H1 (cell line): ENCODE measurements around the gene TUBGCP6. TPM values are rescaled to one million over a fixed set of nuclear protein-coding genes. Genes with fewer than 3 reads are reported as not detected.

Experiments used
- CTCF ChIA-PET: fragments of 300-600 bp; sonication (Branson Sonifier 250); formaldehyde crosslinking; loops from one replicate; lab custom pipeline; 2021; ENCODE audit not compliant: partially characterized antibody; lab: Charles Lee
- POLR2A ChIA-PET: fragments of 300-600 bp; sonication (Branson Sonifier 250); formaldehyde crosslinking; loops from one replicate; lab custom pipeline; 2021; ENCODE audit warnings: inconsistent platforms; ENCODE audit not compliant: partially characterized antibody; lab: Charles Lee
- DNase-seq, 2 experiments: peaks; one replicate each; pipeline versions ENCODE4 v3.0.0 to v3.0.0-alpha.2; 2010 to 2022; ENCODE audit warnings: low spot score in 2 of 2, low read depth in 1 of 2, mixed read lengths in 1 of 2
- FAIRE-seq: peaks from 2 replicates; lab custom pipeline; 2011; peaks lifted over from hg19 to GRCh38; lab: Jason Lieb, UNC
- H2AFZ ChIP-seq: 2 replicates; pipeline ENCODE4 v1.8.1; 2012; ENCODE audit warnings: low read length, inconsistent platforms
- H2AK5ac ChIP-seq: 2 replicates; pipeline ENCODE4 v1.6.1; 2013; ENCODE audit warnings: low read depth, low read length
- H2BK120ac ChIP-seq: replicated peaks from 2 replicates; pipeline ENCODE3; 2013; ENCODE audit warnings: low read depth, low read length, inconsistent platforms
- H2BK12ac ChIP-seq: 2 replicates; pipeline ENCODE4 v1.6.1; 2013; ENCODE audit warnings: low read depth, low read length
- H2BK15ac ChIP-seq: 2 replicates; pipeline ENCODE4 v1.6.1; 2013; ENCODE audit warnings: low read length
- H2BK20ac ChIP-seq: 2 replicates; pipeline ENCODE4 v1.6.1; 2013; ENCODE audit warnings: low read length
- H2BK5ac ChIP-seq: 2 replicates; pipeline ENCODE4 v1.6.1; 2013; ENCODE audit warnings: low read depth, low read length
- H3K14ac ChIP-seq: 2 replicates; pipeline ENCODE4 v1.6.1; 2013; ENCODE audit warnings: inconsistent platforms; ENCODE audit not compliant: insufficient read length
- H3K18ac ChIP-seq: 2 replicates; pipeline ENCODE4 v1.6.1; 2013; ENCODE audit warnings: low read length; ENCODE audit errors: extremely low read depth
- H3K23ac ChIP-seq: 2 replicates; pipeline ENCODE4 v1.6.1; 2013; ENCODE audit warnings: inconsistent platforms; ENCODE audit not compliant: insufficient read length
- H3K23me2 ChIP-seq: 2 replicates; pipeline ENCODE4 v1.6.1; 2013; ENCODE audit warnings: low read depth, low read length
- H3K27ac ChIP-seq: 2 replicates; pipeline ENCODE4 v1.6.1; 2011; ENCODE audit warnings: low read depth, low read length, inconsistent platforms
- H3K27me3 ChIP-seq, 4 experiments: replicated peaks in 1 of 4; 1 replicate in 1 of 4; 2 replicates in 3 of 4; pipeline versions ENCODE4 v1.6.1 to v1.8.1; 2011 to 2013; ENCODE audit warnings: low read length in 3 of 4, mild to moderate bottlenecking in 3 of 4, inconsistent platforms in 2 of 4, mixed read lengths in 2 of 4, moderate library complexity in 1 of 4; ENCODE audit not compliant: control insufficient read depth in 3 of 4, insufficient read depth in 3 of 4; ENCODE audit errors: extremely low read depth in 1 of 4
- H3K36me3 ChIP-seq, 4 experiments: 2 replicates each; pipeline versions ENCODE4 v1.6.1 to v1.8.1; 2011 to 2013; ENCODE audit warnings: mild to moderate bottlenecking in 4 of 4, low read length in 3 of 4, moderate library complexity in 2 of 4, control low read depth in 1 of 4, inconsistent platforms in 1 of 4; ENCODE audit not compliant: insufficient read depth in 4 of 4, control insufficient read depth in 2 of 4
- H3K4ac ChIP-seq: replicated peaks from 2 replicates; pipeline ENCODE3; 2013; ENCODE audit warnings: low read length, low read depth, mixed read lengths, inconsistent platforms; ENCODE audit not compliant: insufficient read length
- H3K4me1 ChIP-seq, 4 experiments: replicated peaks in 1 of 4; 1 replicate in 1 of 4; 2 replicates in 3 of 4; pipeline versions ENCODE4 v1.6.1 to v1.8.1; 2011 to 2013; ENCODE audit warnings: low read length in 3 of 4, inconsistent platforms in 2 of 4, mixed read lengths in 1 of 4; ENCODE audit not compliant: insufficient read depth in 4 of 4, control insufficient read depth in 3 of 4
- H3K4me2 ChIP-seq, 2 experiments: 2 replicates each; pipeline versions ENCODE4 v1.6.1 to v1.8.1; 2011 to 2013; ENCODE audit warnings: low read depth in 2 of 2, low read length in 2 of 2, control low read depth in 1 of 2, inconsistent platforms in 1 of 2, mild to moderate bottlenecking in 1 of 2; ENCODE audit not compliant: insufficient read depth in 1 of 2
- H3K4me3 ChIP-seq, 4 experiments: fragments of 200-600, 300-600 bp in 1 of 4; sonication (generic), shearing (Covaris generic), sonication (Bioruptor Twin) in 1 of 4; 2 replicates each; pipeline versions ENCODE4 v1.5.1 to v1.8.1; 2011 to 2016; ENCODE audit warnings: low read length in 4 of 4, low read depth in 3 of 4, control low read depth in 2 of 4, inconsistent platforms in 2 of 4, mild to moderate bottlenecking in 2 of 4, mixed read lengths in 1 of 4, moderate library complexity in 1 of 4; ENCODE audit not compliant: insufficient read depth in 2 of 4; ENCODE audit errors: extremely low read depth in 1 of 4
- H3K56ac ChIP-seq: replicated peaks from 2 replicates; pipeline ENCODE3; 2013; ENCODE audit warnings: low read depth, mild to moderate bottlenecking, mixed read lengths, low read length, inconsistent platforms; ENCODE audit not compliant: insufficient read length
- H3K79me1 ChIP-seq: 2 replicates; pipeline ENCODE4 v1.6.1; 2013; ENCODE audit warnings: low read depth, low read length, control low read depth
- H3K79me2 ChIP-seq, 2 experiments: 2 replicates each; pipeline versions ENCODE4 v1.6.1 to v1.8.1; 2012 to 2013; ENCODE audit warnings: low read length in 2 of 2, mild to moderate bottlenecking in 2 of 2, inconsistent platforms in 1 of 2; ENCODE audit not compliant: insufficient read depth in 2 of 2, control insufficient read depth in 1 of 2
- H3K9ac ChIP-seq, 4 experiments: replicated peaks in 1 of 4; 1 replicate in 1 of 4; 2 replicates in 3 of 4; pipeline versions ENCODE4 v1.6.1 to v1.8.1; 2011 to 2013; ENCODE audit warnings: low read depth in 3 of 4, low read length in 3 of 4, control low read depth in 2 of 4, mild to moderate bottlenecking in 2 of 4, moderate library complexity in 2 of 4, inconsistent platforms in 1 of 4; ENCODE audit errors: extremely low read depth in 1 of 4
- H3K9me3 ChIP-seq, 2 experiments: 2 replicates each; pipeline versions ENCODE4 v1.6.1 to v1.8.1; 2012 to 2013; ENCODE audit warnings: mild to moderate bottlenecking in 2 of 2, moderate library complexity in 2 of 2, control low read depth in 1 of 2, inconsistent platforms in 1 of 2, low read depth in 1 of 2, low read length in 1 of 2, mixed read lengths in 1 of 2; ENCODE audit not compliant: insufficient read depth in 2 of 2
- H4K20me1 ChIP-seq, 2 experiments: replicated peaks in 1 of 2; 2 replicates each; pipeline versions ENCODE3 to v1.8.1; 2011 to 2013; ENCODE audit warnings: inconsistent platforms in 2 of 2, low read length in 2 of 2, mild to moderate bottlenecking in 1 of 2; ENCODE audit not compliant: insufficient read depth in 2 of 2, control insufficient read depth in 1 of 2
- H4K5ac ChIP-seq: 2 replicates; pipeline ENCODE4 v1.6.1; 2013; ENCODE audit warnings: low read length, low read depth, mixed read lengths, inconsistent platforms; ENCODE audit not compliant: insufficient read length
- H4K8ac ChIP-seq: 2 replicates; pipeline ENCODE4 v1.8.0; 2013; ENCODE audit warnings: mild to moderate bottlenecking, moderate library complexity, low read length, inconsistent platforms; ENCODE audit not compliant: insufficient read depth; ENCODE audit errors: extremely low read depth
- H4K91ac ChIP-seq: replicated peaks from 2 replicates; pipeline ENCODE3; 2013; ENCODE audit warnings: low read length, mixed read lengths, inconsistent platforms; ENCODE audit not compliant: insufficient read length
- BRCA1 ChIP-seq: IDR thresholded peaks from 2 replicates; pipeline ENCODE4 v1.6.1; 2012; ENCODE audit warnings: low read depth, low read length, improper control_type of control experiment
- CEBPB ChIP-seq: IDR thresholded peaks from 2 replicates; pipeline ENCODE4 v1.6.1; 2012; ENCODE audit warnings: low read depth, low read length
- EGR1 ChIP-seq: IDR thresholded peaks from 2 replicates; pipeline ENCODE4 v1.6.1; 2011; ENCODE audit warnings: low read depth, low read length, borderline replicate concordance
- NANOG ChIP-seq: IDR thresholded peaks from 2 replicates; pipeline ENCODE4 v1.6.1; 2011; ENCODE audit warnings: low read length, low read depth, mild to moderate bottlenecking, inconsistent platforms; ENCODE audit not compliant: insufficient read depth, poor library complexity, severe bottlenecking
- RBBP5 ChIP-seq: IDR thresholded peaks from 2 replicates; pipeline ENCODE4 v1.7.1; 2012; ENCODE audit warnings: low read depth, mild to moderate bottlenecking, inconsistent platforms, low read length, moderate library complexity, borderline replicate concordance
- SIN3A ChIP-seq, 2 experiments: IDR thresholded peaks in 1 of 2; conservative IDR thresholded peaks in 1 of 2; 2 replicates each; pipeline ENCODE4 v1.6.1; 2011 to 2012; ENCODE audit warnings: low read length in 2 of 2, improper control_type of control experiment in 1 of 2, low read depth in 1 of 2, mild to moderate bottlenecking in 1 of 2
- SP1 ChIP-seq: IDR thresholded peaks from 2 replicates; pipeline ENCODE4 v1.6.1; 2011; ENCODE audit warnings: low read depth, low read length
- SUZ12 ChIP-seq: fragments of 200-600 bp; sonication (generic); IDR thresholded peaks from 2 replicates; pipeline ENCODE4 v1.6.1; 2012; ENCODE audit warnings: mild to moderate bottlenecking, inconsistent platforms, low read length, moderate library complexity, mixed read lengths
- TAF7 ChIP-seq: optimal IDR thresholded peaks from 2 replicates; pipeline ENCODE3; 2011; ENCODE audit warnings: low read depth, mild to moderate bottlenecking, inconsistent platforms, low read length, moderate library complexity, borderline replicate concordance
- TBP ChIP-seq: IDR thresholded peaks from 2 replicates; pipeline ENCODE4 v1.6.1; 2011; ENCODE audit warnings: low read depth, low read length, improper control_type of control experiment
- YY1 ChIP-seq: IDR thresholded peaks from 2 replicates; pipeline ENCODE4 v1.6.1; 2011; ENCODE audit warnings: low read depth, mild to moderate bottlenecking, low read length
- ZNF274 ChIP-seq: IDR thresholded peaks from 2 replicates; pipeline ENCODE4 v1.7.0; 2012; ENCODE audit warnings: low read length, borderline replicate concordance; ENCODE audit errors: extremely low read depth
- WGBS, 2 experiments: shearing (Covaris generic) in 1 of 2; methylation state at CpG; one replicate each; pipeline versions ENCODE4 v1.1.6 to v1.1.7; 2013 to 2015; ENCODE audit warnings: low lambda C conversion rate in 2 of 2, mixed read lengths in 2 of 2, inconsistent platforms in 1 of 2, low coverage in 1 of 2, missing lambda C conversion rate in 1 of 2; ENCODE audit not compliant: insufficient replicate concordance in 2 of 2, insufficient coverage in 1 of 2, insufficient read length in 1 of 2; ENCODE audit errors: extremely low coverage in 1 of 2, missing lambda C conversion rate in 1 of 2; 5-methylcytosine and 5-hydroxymethylcytosine counted together
- polyA plus RNA-seq, 7 experiments: library from polyadenylated mRNA; depleted of rRNA in 3 of 7; stranded (reverse) in 5 of 7; unstranded in 2 of 7; fragments of >200 nt in 5 of 7; fragments of 200-250 nt in 2 of 7; gene quantifications; 1 replicate in 5 of 7; 2 replicates in 1 of 7; 4 replicates in 1 of 7; pipeline versions ENCODE4 v1.2.1 to v1.2.3, GENCODE V29; 2011 to 2013; ENCODE audit warnings: missing spikeins in 2 of 7, mixed read lengths in 2 of 7
- total RNA-seq: library from RNA; stranded (reverse); fragmentation: NEBNext Ultra II Directional; extraction: Animal tissue kit (Norgen Biotek cat#: 25700); gene quantifications from 2 replicates; pipeline ENCODE4 v1.2.1, GENCODE V29; 2021
- TF ChIP-seq, protein P1 (sequence below): IDR thresholded peaks from 2 replicates; pipeline ENCODE4 v1.6.1; 2012; ENCODE audit warnings: inconsistent platforms
- TF ChIP-seq, protein P2 (sequence below): IDR thresholded peaks from 2 replicates; pipeline ENCODE4 v1.6.1; 2011; ENCODE audit warnings: low read depth, mild to moderate bottlenecking, low read length; ENCODE audit not compliant: insufficient read depth

TUBGCP6 gene
- total and polyA plus RNA-seq, 2 of the 8 experiments (the other 6 are each of a cell fraction or from before 2014, with no cell fraction given) = 24.2 to 24.7 TPM

DNA sequence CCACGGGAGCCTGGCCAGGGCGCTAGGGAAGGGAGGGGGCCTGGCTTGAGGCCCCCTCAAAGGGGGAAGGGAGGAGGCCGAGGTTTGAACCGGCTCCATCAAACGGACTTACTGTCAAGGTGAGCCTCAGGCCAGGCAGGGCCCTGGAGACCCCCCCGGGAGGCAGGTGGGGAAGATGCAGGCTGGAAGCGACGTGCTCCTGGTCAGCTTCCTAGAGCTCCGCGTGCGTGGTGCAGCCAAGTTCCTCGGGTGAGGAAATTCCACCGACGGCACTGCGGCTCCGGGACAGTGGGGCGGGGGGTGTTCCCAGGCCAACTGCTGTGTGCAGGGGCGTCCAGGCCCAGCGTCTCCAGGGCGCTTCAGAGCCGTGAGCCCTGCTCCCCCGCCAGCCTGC is 66.4 kb downstream of the TUBGCP6 start:
- Histone ChIP-seq H3K18ac (no peak overlapping the region), H3K4ac (no peak overlapping the region), H4K20me1 (peaks cover 0 to 7% of the 10 kb centered on the region in 2 experiments), H4K91ac (no peak overlapping the region), H3K4me1 (peaks cover 0 to 5% (median 2%) of the 10 kb centered on the region in 4 experiments; a peak in 3 of 7 replicates), H3K9ac (no peak overlapping the region), H3K27ac (no peak overlapping the region), H4K5ac (no peak overlapping the region), H3K23me2 (no peaks in the 10 kb centered on the region), H3K27me3 (no peaks in the 10 kb centered on the region; a peak in 1 of 7 replicates), H3K36me3 (no peaks in the 10 kb centered on the region), H2BK15ac (no peak overlapping the region), H3K79me1 (no peaks in the 10 kb centered on the region; the same call in 1 of the 2 replicates), H2AK5ac (no peak overlapping the region), H2BK120ac (no peak overlapping the region), H2AFZ (no peak overlapping the region), H3K9me3 (no peaks in the 10 kb centered on the region), H3K14ac (no peak overlapping the region), H3K4me2 (peak overlapping the region; percentile 7 to 42; a peak in 2 of 4 replicates), H2BK20ac (no peak overlapping the region), H4K8ac (no peak overlapping the region), H2BK5ac (no peak overlapping the region), H3K56ac (no peak overlapping the region), H2BK12ac (no peak overlapping the region), H3K23ac (no peak overlapping the region), H3K79me2 (no peaks in the 10 kb centered on the region), H3K4me3 (peak overlapping the region in 1 of 4 experiments; percentile 21; a peak in 2 of 8 replicates)
- DNase-seq (no peak), FAIRE-seq (no peak)
- POLR2A ChIA-PET = no interaction called here
- CTCF ChIA-PET = interaction anchor here (0.7 kb wide), 1 partner anchor 21 kb away, joined by 5 read pairs; no protein-coding TSS in a partner anchor
- 88% methylated on average over 12 of the region's 22 CpGs; no CpG with 5 or more reads in 1 of the 2 experiments for WGBS, 2 experiments
- TF ChIP-seq BRCA1 (no peak), ZNF274 (no peak), NANOG (no peak), SP1 (no peak), CEBPB (no peak), TBP (no peak), SIN3A (conservative IDR thresholded peaks at IDR 0.05 in 1 of 2, IDR thresholded peaks at IDR 0.05 in 1 of 2; ENCODE audit: low read depth in 1 of 2, low read length in 2 of 2) (no peak), EGR1 (no peak), YY1 (no peak), RBBP5 (no peak), TAF7 (no peak), SUZ12 (no peak)
- TF ChIP-seq, protein P1, sequence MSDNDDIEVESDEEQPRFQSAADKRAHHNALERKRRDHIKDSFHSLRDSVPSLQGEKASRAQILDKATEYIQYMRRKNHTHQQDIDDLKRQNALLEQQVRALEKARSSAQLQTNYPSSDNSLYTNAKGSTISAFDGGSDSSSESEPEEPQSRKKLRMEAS = no peak
- TF ChIP-seq, protein P2, sequence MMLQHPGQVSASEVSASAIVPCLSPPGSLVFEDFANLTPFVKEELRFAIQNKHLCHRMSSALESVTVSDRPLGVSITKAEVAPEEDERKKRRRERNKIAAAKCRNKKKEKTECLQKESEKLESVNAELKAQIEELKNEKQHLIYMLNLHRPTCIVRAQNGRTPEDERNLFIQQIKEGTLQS = no peak
